Thoracic aorta (tissue), 2 donors: ENCODE data around the gene IL36B. TPM values are rescaled to one million over a fixed set of nuclear protein-coding genes. Genes with fewer than 3 reads are reported as not detected.

Experiments
- ATAC-seq: fragments of 150-250 bp; one replicate; pipeline ENCODE4 v1.8.0; 2017; ENCODE audit warnings: low read depth; ENCODE audit not compliant: insufficient number of reproducible peaks, low FRiP score
- DNase-seq: peaks from one replicate; pipeline ENCODE4 v3.0.0-alpha.2; 2020; ENCODE audit warnings: low spot score
- H3K27ac ChIP-seq, 2 donors: fragments of 200-600 bp; sonication (generic); 1 replicate in 1 of 2; 2 replicates in 1 of 2; pipeline ENCODE4 v1.5.1; 2016; ENCODE audit warnings: mild to moderate bottlenecking in 2 of 2, moderate library complexity in 2 of 2
- H3K27me3 ChIP-seq: fragments of 200-600 bp; sonication (generic); replicated peaks from 2 replicates; pipeline ENCODE4 v1.6.0; 2016; ENCODE audit warnings: mild to moderate bottlenecking; ENCODE audit not compliant: insufficient read depth
- H3K36me3 ChIP-seq: fragments of 200-600 bp; sonication (generic); one replicate; pipeline ENCODE4 v1.5.1; 2016
- H3K4me1 ChIP-seq, 2 donors: fragments of 200-600 bp; sonication (generic); 1 replicate in 1 of 2; 2 replicates in 1 of 2; pipeline versions ENCODE4 v1.5.1 to v1.6.0; 2016; ENCODE audit warnings: low read depth in 2 of 2, mild to moderate bottlenecking in 1 of 2; ENCODE audit not compliant: control insufficient read depth in 1 of 2
- H3K4me3 ChIP-seq: fragments of 200-600 bp; sonication (generic); 2 replicates; pipeline ENCODE4 v1.5.1; 2016; ENCODE audit warnings: mild to moderate bottlenecking
- H3K9me3 ChIP-seq: fragments of 200-600 bp; sonication (generic); 2 replicates; pipeline ENCODE4 v1.5.1; 2016
- CTCF ChIP-seq: fragments of 200-600 bp; sonication (generic); IDR thresholded peaks from one replicate; pipeline ENCODE4 v1.5.1; 2019; ENCODE audit warnings: antibody characterized with exemption
- total RNA-seq, 2 donors: library from RNA; depleted of rRNA; stranded (reverse); fragments of >200 nt; gene quantifications; one replicate each; pipeline versions ENCODE4 v1.1.0 to v1.2.3, GENCODE V29; 2016

The IL36B gene
- total RNA-seq, 2 donors from 2014 or later = not detected

GRCh38 chr2:113075030-113075429, 22.4 kb upstream of the IL36B start:
- Histone ChIP-seq H3K36me3 (no peaks in the 10 kb centered on the region), H3K9me3 (no peaks in the 10 kb centered on the region), H3K4me3 (no peak overlapping the region), H3K4me1 (no peaks in the 10 kb centered on the region), H3K27me3 (no peaks in the 10 kb centered on the region), H3K27ac (no peak overlapping the region)
- no peak for TF ChIP-seq CTCF
- ATAC-seq (no peak), DNase-seq (no peak)

- no peak for ATAC-seq
- no peaks in the 10 kb centered on the region for H3K4me1 ChIP-seq
- H3K27ac ChIP-seq = no peak overlapping the region
- no peak overlapping the region for H3K4me3 ChIP-seq
- H3K9me3 ChIP-seq = no peaks in the 10 kb centered on the region
- H3K36me3 ChIP-seq = no peaks in the 10 kb centered on the region
- no peak for DNase-seq
- no peaks in the 10 kb centered on the region for H3K27me3 ChIP-seq
- TF ChIP-seq CTCF = no peak
Observed at GRCh38 chr2:113073325-113073834, 20.7 kb upstream of the IL36B start.

GRCh38 chr2:113072584-113072983, 19.9 kb upstream of the IL36B start:
- Histone ChIP-seq H3K4me3 (no peak overlapping the region), H3K27me3 (no peaks in the 10 kb centered on the region), H3K36me3 (no peaks in the 10 kb centered on the region), H3K27ac (no peak overlapping the region), H3K9me3 (no peaks in the 10 kb centered on the region), H3K4me1 (no peaks in the 10 kb centered on the region)
- ATAC-seq = no peak
- no peak for DNase-seq
- no peak for TF ChIP-seq CTCF

GRCh38 chr2:113070606-113070975, 17.9 kb upstream of the IL36B start:
- Histone ChIP-seq H3K27ac (no peak overlapping the region), H3K27me3 (no peaks in the 10 kb centered on the region), H3K4me1 (no peaks in the 10 kb centered on the region), H3K4me3 (no peak overlapping the region), H3K9me3 (no peaks in the 10 kb centered on the region), H3K36me3 (no peaks in the 10 kb centered on the region)
- TF ChIP-seq CTCF = no peak
- no peak for ATAC-seq
- DNase-seq = no peak

- H3K4me1 ChIP-seq = no peaks in the 10 kb centered on the region
- H3K4me3 ChIP-seq = no peak overlapping the region
- H3K27me3 ChIP-seq = no peaks in the 10 kb centered on the region
- DNase-seq (no peak), ATAC-seq (no peak)
- H3K9me3 ChIP-seq = no peaks in the 10 kb centered on the region
- TF ChIP-seq CTCF = no peak
- no peak overlapping the region for H3K27ac ChIP-seq
- no peaks in the 10 kb centered on the region for H3K36me3 ChIP-seq
Observed at GRCh38 chr2:113069676-113070605, 17.3 kb upstream of the IL36B start.
